ENCODE results near the gene DDX55.
"Not testable (repeated sequence)": the region's sequence is repeated elsewhere in the genome, so short reads cannot be mapped to it uniquely, and the experiment has no call there.

DDX55 gene

GRCh38 chr12:123601602-123602489, at the start of gene DDX55:
Gene DDX55 (plus strand): TSS chr12:123602099. CDS start chr12:123602149, 50 bp downstream.
- Mint-ChIP-seq H3K4me3 (peak within 1 kb of the TSS; percentile 94), H3K36me3 (ENCODE audit: low read depth) (peaks cover 47% of the 10 kb centered on the region), H3K27me3 (no peaks in the 10 kb centered on the region), H3K9me3 (no peaks in the 10 kb centered on the region), H3K27ac (peak within 1 kb of the TSS; percentile 95), H3K4me1 (ENCODE audit: low read depth) (peaks cover 34% of the 10 kb centered on the region)

GRCh38 chr12:123554136-123554535, 47.8 kb upstream of the DDX55 start:
- not testable (repeated sequence) for H3K27ac Mint-ChIP-seq; H3K9me3 Mint-ChIP-seq; H3K4me3 Mint-ChIP-seq; H3K27me3 Mint-ChIP-seq; H3K36me3 Mint-ChIP-seq (ENCODE audit: low read depth); H3K4me1 Mint-ChIP-seq (ENCODE audit: low read depth)

DNA sequence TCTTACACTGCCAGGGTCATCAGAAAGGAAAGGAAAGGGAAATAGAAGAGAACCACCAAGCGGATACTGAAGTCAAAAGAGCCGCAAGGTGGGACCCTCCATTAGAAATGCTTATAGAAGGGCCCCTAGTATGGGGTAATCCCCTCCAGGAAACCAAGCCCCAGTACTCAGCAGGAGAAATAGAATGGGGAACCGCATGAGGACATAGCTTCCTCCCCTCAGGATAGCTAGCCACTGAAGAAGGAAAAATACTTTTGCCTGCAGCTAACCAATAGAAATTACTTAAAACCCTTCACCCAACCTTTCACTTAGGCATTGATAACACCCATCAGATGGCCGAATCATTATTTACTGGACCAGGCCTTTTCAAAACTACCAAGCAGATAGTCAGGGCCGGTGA, 47.1 kb upstream of the DDX55 start:
- H3K27me3 Mint-ChIP-seq; H3K27ac Mint-ChIP-seq; H3K9me3 Mint-ChIP-seq; H3K4me1 Mint-ChIP-seq (ENCODE audit: low read depth); H3K4me3 Mint-ChIP-seq; H3K36me3 Mint-ChIP-seq (ENCODE audit: low read depth): not testable (repeated sequence)

DNA sequence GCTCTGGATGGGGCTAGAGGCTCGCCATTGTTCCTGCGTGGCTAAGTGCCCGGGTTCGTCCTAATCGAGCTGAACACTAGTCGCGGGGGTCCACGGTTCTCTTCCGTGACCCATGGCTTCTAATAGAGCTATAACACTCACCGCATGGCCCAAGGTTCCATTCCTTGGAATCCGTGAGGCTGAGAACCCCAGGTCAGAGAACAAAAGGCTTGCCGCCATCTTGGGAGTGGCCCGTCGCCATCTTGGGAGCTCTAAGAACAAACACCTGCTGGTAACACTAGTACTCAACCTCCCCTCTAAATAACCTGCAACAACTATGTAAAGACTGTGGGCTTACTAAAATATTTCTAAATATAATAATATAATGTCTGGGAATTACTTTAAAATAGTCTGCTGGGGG, 43.4 kb upstream of the DDX55 start:
- H3K4me1 Mint-ChIP-seq (ENCODE audit: low read depth); H3K9me3 Mint-ChIP-seq; H3K27me3 Mint-ChIP-seq; H3K36me3 Mint-ChIP-seq (ENCODE audit: low read depth); H3K4me3 Mint-ChIP-seq; H3K27ac Mint-ChIP-seq: not testable (repeated sequence)

GRCh38 chr12:123559468-123559867, 42.4 kb upstream of the DDX55 start:
- Mint-ChIP-seq H3K4me1 (ENCODE audit: low read depth) (no peaks in the 10 kb centered on the region), H3K27ac (no peak overlapping the region), H3K4me3 (no peak overlapping the region), H3K9me3 (no peaks in the 10 kb centered on the region), H3K27me3 (no peaks in the 10 kb centered on the region), H3K36me3 (ENCODE audit: low read depth) (no peaks in the 10 kb centered on the region)

DNA sequence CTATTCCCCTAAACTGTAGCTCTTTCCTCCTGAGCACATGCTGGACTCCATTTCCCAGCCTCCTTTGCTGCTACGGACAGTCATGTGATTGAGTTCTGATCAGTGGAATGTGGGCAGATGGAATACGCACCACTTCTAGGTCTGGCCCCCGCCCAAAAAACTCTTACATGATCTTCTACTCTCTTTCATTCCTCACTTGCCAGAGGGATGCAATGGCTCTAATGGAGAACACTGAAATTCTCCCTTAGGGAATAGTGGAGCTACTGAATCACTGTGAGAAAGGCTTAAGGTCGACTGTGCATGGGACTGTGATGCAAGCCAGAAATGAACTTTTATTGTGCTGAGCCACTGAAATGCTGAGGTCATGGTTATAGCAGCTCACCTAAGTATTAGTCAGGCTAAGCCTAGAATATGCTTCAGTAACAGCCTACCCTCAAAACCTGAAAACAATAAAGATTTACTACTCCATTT, 30.5 kb upstream of the DDX55 start:
- H3K27me3 Mint-ChIP-seq, result no peaks in the 10 kb centered on the region
- H3K36me3 Mint-ChIP-seq (ENCODE audit: low read depth), result no peaks in the 10 kb centered on the region
- no peak overlapping the region for H3K4me3 Mint-ChIP-seq
- no peaks in the 10 kb centered on the region for H3K9me3 Mint-ChIP-seq
- H3K4me1 Mint-ChIP-seq (ENCODE audit: low read depth), result peaks cover 6% of the 10 kb centered on the region
- H3K27ac Mint-ChIP-seq, result no peak overlapping the region

DNA sequence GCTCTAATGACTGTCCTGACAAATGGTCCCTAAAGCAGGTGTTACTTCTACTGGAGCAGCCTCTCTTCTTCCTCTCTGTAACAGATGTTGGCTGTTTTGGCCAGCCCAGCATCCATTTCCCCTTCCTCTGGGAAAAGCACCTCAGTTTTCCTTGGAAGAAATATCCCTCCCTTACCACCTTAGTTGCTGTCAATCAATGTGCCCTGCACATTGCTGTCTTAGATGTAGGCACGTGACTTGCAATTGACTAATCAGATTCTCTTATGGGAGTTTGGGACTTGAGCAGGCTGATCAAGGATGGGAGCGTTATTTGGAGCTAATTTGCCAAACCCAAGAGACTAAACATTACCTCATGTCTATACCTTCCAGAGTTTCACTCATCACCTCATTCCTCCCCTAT, 29.5 kb upstream of the DDX55 start:
- no peak overlapping the region for H3K4me3 Mint-ChIP-seq
- no peaks in the 10 kb centered on the region for H3K9me3 Mint-ChIP-seq
- no peak overlapping the region for H3K27ac Mint-ChIP-seq

DNA sequence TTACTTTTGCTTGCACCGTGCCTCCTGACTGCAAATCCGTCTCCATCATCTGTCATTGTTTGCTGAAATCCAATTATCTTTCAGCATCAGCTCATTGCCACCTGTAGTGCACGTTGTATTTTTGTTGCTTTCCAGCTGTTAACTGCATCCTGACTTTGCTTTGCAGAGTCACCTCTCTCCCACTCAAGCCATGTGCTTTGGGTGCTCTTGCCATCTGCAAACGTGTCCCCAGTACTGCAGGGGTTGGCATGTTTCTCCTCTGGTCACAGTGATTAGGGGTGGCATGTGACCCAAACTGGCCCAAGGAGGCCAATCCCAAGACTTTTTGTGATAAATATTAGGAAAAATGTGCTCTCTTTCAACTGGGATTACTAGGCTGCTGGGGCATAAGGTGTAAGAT, 28.0 kb upstream of the DDX55 start:
- Mint-ChIP-seq H3K4me1 (ENCODE audit: low read depth) (peaks cover 6% of the 10 kb centered on the region), H3K36me3 (ENCODE audit: low read depth) (no peaks in the 10 kb centered on the region), H3K9me3 (no peaks in the 10 kb centered on the region), H3K27ac (no peak overlapping the region), H3K4me3 (no peak overlapping the region), H3K27me3 (no peaks in the 10 kb centered on the region)

More for the DNA sequence above, 29.5 kb upstream of the DDX55 start:
- H3K27me3 Mint-ChIP-seq, result no peaks in the 10 kb centered on the region
- no peaks in the 10 kb centered on the region for H3K36me3 Mint-ChIP-seq (ENCODE audit: low read depth)
- H3K4me1 Mint-ChIP-seq (ENCODE audit: low read depth), result peaks cover 6% of the 10 kb centered on the region

- H3K9me3 Mint-ChIP-seq, result no peaks in the 10 kb centered on the region
- no peak overlapping the region for H3K27ac Mint-ChIP-seq
- no peaks in the 10 kb centered on the region for H3K27me3 Mint-ChIP-seq
- H3K36me3 Mint-ChIP-seq (ENCODE audit: low read depth), result no peaks in the 10 kb centered on the region
- no peak overlapping the region for H3K4me3 Mint-ChIP-seq
- no peaks in the 10 kb centered on the region for H3K4me1 Mint-ChIP-seq (ENCODE audit: low read depth)
Observed at GRCh38 chr12:123576611-123577010, 25.3 kb upstream of the DDX55 start.

- Mint-ChIP-seq H3K4me3 (no peak overlapping the region), H3K36me3 (ENCODE audit: low read depth) (no peaks in the 10 kb centered on the region), H3K9me3 (no peaks in the 10 kb centered on the region), H3K4me1 (ENCODE audit: low read depth) (peaks cover 10% of the 10 kb centered on the region), H3K27me3 (no peaks in the 10 kb centered on the region), H3K27ac (no peak overlapping the region)
Observed at GRCh38 chr12:123578243-123578642, 23.7 kb upstream of the DDX55 start.

GRCh38 chr12:123578829-123579228, 23.1 kb upstream of the DDX55 start:
- not testable (repeated sequence) for H3K9me3 Mint-ChIP-seq; H3K27ac Mint-ChIP-seq; H3K27me3 Mint-ChIP-seq; H3K36me3 Mint-ChIP-seq (ENCODE audit: low read depth); H3K4me3 Mint-ChIP-seq
- peaks cover 10% of the 10 kb centered on the region for H3K4me1 Mint-ChIP-seq (ENCODE audit: low read depth)

GRCh38 chr12:123580772-123581171, 21.1 kb upstream of the DDX55 start:
- Mint-ChIP-seq H3K9me3 (no peaks in the 10 kb centered on the region), H3K4me1 (ENCODE audit: low read depth) (peaks cover 18% of the 10 kb centered on the region), H3K27me3 (no peaks in the 10 kb centered on the region), H3K27ac (no peak overlapping the region), H3K4me3 (no peak overlapping the region), H3K36me3 (ENCODE audit: low read depth) (no peaks in the 10 kb centered on the region)

DNA sequence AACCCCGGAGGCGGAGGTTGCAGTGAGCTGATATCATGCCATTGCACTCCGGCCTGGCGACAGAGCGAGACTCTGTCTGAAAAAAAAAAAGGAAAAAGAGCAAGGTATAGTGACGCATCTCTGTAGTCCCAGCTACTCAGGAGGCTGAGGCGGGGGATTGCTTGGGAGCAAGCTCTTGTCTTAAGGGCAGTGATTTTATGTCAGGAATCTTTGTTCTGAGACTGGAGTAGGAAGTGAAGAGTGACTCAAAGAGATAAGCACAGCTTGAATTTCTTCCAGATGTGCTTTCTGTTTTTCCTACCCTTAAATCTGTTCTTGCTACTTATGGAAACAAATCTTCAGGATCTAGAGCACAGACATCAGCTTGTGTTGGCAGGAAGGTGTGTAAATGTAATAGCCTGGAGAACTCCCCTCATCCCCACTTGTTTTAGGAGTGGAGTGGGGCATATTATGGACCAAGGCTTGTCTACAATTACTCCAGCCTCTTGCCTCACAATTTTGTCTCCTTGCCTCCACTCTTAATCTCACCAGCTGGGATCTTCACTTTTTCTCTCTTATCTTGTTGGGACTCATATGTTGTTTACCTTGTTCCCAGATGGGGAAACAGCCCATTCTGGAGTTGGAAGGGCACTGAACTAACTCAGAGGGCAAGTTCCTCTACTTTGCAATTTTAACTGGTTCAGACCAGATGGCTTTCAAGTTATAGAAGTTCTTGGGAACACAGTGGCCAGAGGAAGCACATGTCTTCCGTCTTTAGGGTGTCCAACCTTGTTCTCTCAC, 10.0 kb upstream of the DDX55 start:
- peaks cover 66% of the 10 kb centered on the region for H3K36me3 Mint-ChIP-seq (ENCODE audit: low read depth)
- no peaks in the 10 kb centered on the region for H3K9me3 Mint-ChIP-seq
- H3K4me1 Mint-ChIP-seq (ENCODE audit: low read depth), result peaks cover 35% of the 10 kb centered on the region
- H3K27me3 Mint-ChIP-seq, result no peaks in the 10 kb centered on the region
- peak overlapping the region; percentile 54 for H3K27ac Mint-ChIP-seq
- H3K4me3 Mint-ChIP-seq, result no peak overlapping the region

GRCh38 chr12:123595729-123596128, 6.2 kb upstream of the DDX55 start:
- Mint-ChIP-seq H3K4me1 (ENCODE audit: low read depth) (peaks cover 23% of the 10 kb centered on the region), H3K27ac (no peak overlapping the region), H3K9me3 (no peaks in the 10 kb centered on the region), H3K36me3 (ENCODE audit: low read depth) (peaks cover 62% of the 10 kb centered on the region), H3K4me3 (no peak overlapping the region), H3K27me3 (no peaks in the 10 kb centered on the region)

DNA sequence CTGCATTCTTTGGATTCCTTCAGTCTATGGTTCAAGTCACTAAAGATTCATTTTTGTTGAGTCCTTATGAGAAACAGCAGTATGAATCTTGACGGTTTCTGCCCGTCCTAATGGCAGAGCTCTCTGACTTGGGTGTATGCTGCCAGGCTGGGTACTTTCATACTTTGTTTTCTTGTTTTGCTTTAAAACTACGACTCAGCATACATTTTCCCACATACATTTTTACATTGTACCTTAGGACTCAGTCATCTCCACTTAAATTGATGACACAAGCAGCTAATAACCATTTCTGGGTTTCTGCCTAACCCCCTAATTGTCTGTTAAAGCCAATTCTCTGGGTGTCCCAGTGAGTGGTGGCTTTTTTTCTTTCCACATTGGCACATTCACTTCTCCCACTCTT, 4.8 kb upstream of the DDX55 start:
- peaks cover 48% of the 10 kb centered on the region for H3K36me3 Mint-ChIP-seq (ENCODE audit: low read depth)

More for the DNA sequence above, 4.8 kb upstream of the DDX55 start:
- Mint-ChIP-seq H3K27me3 (no peaks in the 10 kb centered on the region), H3K4me3 (no peak overlapping the region), H3K9me3 (no peaks in the 10 kb centered on the region), H3K27ac (no peak overlapping the region), H3K4me1 (ENCODE audit: low read depth) (peaks cover 15% of the 10 kb centered on the region)

Data from stimulated activated naive CD8-positive, alpha-beta T cell treated with anti-CD3 and anti-CD28 coated beads, Interleukin-15, Interleukin-2, amounts not matched to agents 100 ng/mL and 50 ng/mL, for 24 hours (primary cell).